Nephron (organoid): ENCODE measurements around the gene SP140L.
"Not testable (repeated sequence)": the region's sequence is repeated elsewhere in the genome, so short reads cannot be mapped to it uniquely, and the experiment has no call there.

Source experiments
- H3K27ac Mint-ChIP-seq, 3 experiments: 2 replicates each; pipeline ENCODE4 v1.8.0; 2020; ENCODE audit warnings: mixed read lengths in 3 of 3, mild to moderate bottlenecking in 2 of 3, moderate library complexity in 1 of 3
- H3K27me3 Mint-ChIP-seq: 2 replicates; pipeline ENCODE4 v1.8.0; 2021; ENCODE audit warnings: low read depth, mild to moderate bottlenecking, moderate library complexity, mixed read lengths
- H3K36me3 Mint-ChIP-seq: 2 replicates; pipeline ENCODE4 v1.8.0; 2020; ENCODE audit warnings: low read depth, mixed read lengths
- H3K4me1 Mint-ChIP-seq: 2 replicates; pipeline ENCODE4 v1.8.0; 2020; ENCODE audit warnings: mixed read lengths
- H3K4me3 Mint-ChIP-seq, 3 experiments: 2 replicates each; pipeline ENCODE4 v1.8.0; 2020; ENCODE audit warnings: mild to moderate bottlenecking in 3 of 3, mixed read lengths in 3 of 3, moderate library complexity in 2 of 3
- H3K9me3 Mint-ChIP-seq: 2 replicates; pipeline ENCODE4 v1.8.0; 2020; ENCODE audit warnings: mixed read lengths
- TF ChIP-seq, protein P1 (sequence below), 3 experiments: fragments of 200-600 bp; sonication (generic); IDR thresholded peaks; one replicate each; pipeline ENCODE4 v1.5.0; 2021; ENCODE audit warnings: antibody characterized with exemption in 3 of 3; ENCODE audit not compliant: unreplicated experiment in 3 of 3

The SP140L gene

DNA sequence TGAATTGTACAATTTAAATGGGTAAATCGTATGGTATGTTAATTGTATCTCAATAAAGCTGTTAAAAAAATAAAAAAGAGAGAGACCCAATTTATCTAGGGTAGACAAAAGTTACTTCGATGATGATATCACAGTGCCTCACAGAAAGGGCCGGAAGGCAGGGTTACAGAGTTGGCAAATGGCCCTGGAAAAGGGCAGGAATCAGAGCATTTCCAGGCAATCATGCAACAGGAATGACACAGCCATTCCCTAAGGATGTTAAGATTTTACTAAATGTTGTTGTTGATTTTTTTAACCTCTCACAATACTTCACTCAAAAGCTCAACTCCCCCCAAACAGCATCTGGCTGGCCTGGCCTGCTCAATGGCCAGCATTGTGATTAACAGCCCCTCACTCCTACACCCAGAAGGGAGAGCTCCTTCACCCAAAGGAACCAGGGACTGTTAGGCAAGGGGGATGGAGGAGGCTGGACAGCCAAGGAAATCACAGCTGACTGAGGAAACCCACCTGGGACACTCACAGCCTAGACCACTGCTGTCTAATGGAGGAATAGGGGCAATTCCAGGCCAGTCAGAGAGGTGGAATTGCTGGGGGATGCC lies 81.3 kb downstream of the SP140L start:
- H3K36me3 Mint-ChIP-seq, result no peaks in the 10 kb centered on the region
- H3K4me3 Mint-ChIP-seq, result peak overlapping the region in 1 of 3 experiments; percentile 11
- H3K4me1 Mint-ChIP-seq, result no peaks in the 10 kb centered on the region
- peaks cover 44% of the 10 kb centered on the region for H3K27me3 Mint-ChIP-seq
- H3K27ac Mint-ChIP-seq, result no peak overlapping the region
- TF ChIP-seq, protein P1, sequence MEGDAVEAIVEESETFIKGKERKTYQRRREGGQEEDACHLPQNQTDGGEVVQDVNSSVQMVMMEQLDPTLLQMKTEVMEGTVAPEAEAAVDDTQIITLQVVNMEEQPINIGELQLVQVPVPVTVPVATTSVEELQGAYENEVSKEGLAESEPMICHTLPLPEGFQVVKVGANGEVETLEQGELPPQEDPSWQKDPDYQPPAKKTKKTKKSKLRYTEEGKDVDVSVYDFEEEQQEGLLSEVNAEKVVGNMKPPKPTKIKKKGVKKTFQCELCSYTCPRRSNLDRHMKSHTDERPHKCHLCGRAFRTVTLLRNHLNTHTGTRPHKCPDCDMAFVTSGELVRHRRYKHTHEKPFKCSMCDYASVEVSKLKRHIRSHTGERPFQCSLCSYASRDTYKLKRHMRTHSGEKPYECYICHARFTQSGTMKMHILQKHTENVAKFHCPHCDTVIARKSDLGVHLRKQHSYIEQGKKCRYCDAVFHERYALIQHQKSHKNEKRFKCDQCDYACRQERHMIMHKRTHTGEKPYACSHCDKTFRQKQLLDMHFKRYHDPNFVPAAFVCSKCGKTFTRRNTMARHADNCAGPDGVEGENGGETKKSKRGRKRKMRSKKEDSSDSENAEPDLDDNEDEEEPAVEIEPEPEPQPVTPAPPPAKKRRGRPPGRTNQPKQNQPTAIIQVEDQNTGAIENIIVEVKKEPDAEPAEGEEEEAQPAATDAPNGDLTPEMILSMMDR (IDR thresholded peaks at IDR 0.05; ENCODE audit: unreplicated experiment in 3 of 3), result no peak
- H3K9me3 Mint-ChIP-seq, result no peaks in the 10 kb centered on the region

DNA sequence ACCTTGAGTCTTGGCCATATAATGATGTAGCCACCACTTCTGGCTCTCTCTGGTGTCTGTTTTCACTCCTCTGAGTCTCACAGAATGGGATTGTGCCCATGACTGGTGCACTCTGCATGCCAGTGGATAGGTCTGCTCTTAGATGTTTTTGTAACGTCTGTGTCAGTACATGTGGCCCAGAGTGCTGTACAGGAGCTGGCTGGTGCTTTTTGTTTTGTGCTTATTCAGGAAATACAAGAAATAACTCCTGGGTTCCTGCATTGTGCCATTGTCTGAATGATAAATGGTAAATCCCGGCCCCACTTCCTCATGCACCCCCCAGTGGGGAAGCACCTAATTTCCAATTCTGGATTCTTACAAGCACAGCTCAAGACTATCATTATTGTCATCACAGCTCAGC lies 82.3 kb downstream of the SP140L start:
- not testable (repeated sequence) for H3K9me3 Mint-ChIP-seq, H3K4me1 Mint-ChIP-seq, H3K4me3 Mint-ChIP-seq, H3K36me3 Mint-ChIP-seq, H3K27ac Mint-ChIP-seq
- peaks cover 41% of the 10 kb centered on the region for H3K27me3 Mint-ChIP-seq

DNA sequence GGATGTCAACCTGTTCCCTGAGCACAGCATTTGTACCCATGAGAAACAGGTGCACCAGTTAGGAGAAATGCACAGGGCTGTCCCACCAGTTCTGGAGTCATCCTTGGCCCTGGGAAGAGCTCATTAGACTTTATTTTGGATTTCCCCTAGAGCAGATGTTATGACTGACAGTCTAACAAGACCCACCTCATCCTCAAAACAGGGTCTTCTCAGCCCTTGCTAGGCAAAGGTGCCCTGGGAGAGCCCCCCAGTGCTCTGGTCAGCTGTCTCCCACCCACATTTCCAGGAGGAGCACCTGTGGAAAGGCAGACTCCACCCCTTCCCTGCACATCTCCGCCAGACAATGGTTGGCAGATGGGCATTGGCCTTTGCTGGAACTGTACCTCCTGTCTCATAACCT lies 83.3 kb downstream of the SP140L start:
- Mint-ChIP-seq H3K9me3 (no peaks in the 10 kb centered on the region), H3K27ac (no peak overlapping the region), H3K4me1 (no peaks in the 10 kb centered on the region), H3K4me3 (peak overlapping the region in 2 of 3 experiments; percentile 92 to 95), H3K27me3 (peaks cover 36% of the 10 kb centered on the region), H3K36me3 (no peaks in the 10 kb centered on the region)
- TF ChIP-seq, protein P1 (IDR thresholded peaks at IDR 0.05; ENCODE audit: unreplicated experiment in 3 of 3), result no peak

DNA sequence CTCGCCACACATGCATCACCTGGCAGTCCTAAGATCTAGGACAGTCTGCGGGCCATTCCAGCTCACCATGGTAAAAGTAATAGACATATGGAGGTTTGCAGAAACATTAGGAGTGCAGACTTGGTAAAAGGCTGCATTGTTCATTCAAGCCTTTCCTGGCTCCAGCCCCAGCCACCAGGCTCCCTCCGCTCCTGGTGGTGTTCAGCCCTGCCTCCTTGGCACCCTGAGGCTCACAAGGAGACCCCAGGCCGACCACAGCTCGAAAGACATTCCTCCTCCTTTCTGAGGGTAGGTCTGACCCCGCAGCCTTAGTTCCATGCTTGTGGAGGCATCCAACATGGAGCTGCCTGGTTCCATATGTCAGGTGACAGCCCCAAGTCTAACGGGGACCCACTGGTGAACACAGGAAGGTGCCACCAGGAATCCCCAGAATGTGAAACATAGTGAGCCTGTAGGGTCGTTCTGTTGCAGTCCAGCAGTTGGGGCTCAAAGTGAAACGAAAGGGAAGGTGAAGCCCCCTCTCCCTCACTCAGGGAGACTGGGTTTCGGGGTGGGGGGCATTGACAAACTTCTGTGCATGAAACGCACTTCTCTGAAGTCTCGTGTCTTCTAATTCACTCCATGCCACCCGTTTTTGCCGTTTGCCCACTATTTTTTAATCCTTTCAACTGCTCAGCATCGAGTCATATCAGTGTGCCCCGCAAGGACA lies 84.0 kb downstream of the SP140L start:
- TF ChIP-seq, protein P1 (IDR thresholded peaks at IDR 0.05; ENCODE audit: unreplicated experiment in 3 of 3), result no peak
- H3K27ac Mint-ChIP-seq, result peak overlapping the region in 2 of 3 experiments; percentile 81
- peaks cover under 1% of the 10 kb centered on the region for H3K4me1 Mint-ChIP-seq
- H3K4me3 Mint-ChIP-seq, result peak overlapping the region; percentile 89 to 95 (median 92)
- peaks cover 36% of the 10 kb centered on the region for H3K27me3 Mint-ChIP-seq
- H3K36me3 Mint-ChIP-seq, result no peaks in the 10 kb centered on the region
- H3K9me3 Mint-ChIP-seq, result no peaks in the 10 kb centered on the region

DNA sequence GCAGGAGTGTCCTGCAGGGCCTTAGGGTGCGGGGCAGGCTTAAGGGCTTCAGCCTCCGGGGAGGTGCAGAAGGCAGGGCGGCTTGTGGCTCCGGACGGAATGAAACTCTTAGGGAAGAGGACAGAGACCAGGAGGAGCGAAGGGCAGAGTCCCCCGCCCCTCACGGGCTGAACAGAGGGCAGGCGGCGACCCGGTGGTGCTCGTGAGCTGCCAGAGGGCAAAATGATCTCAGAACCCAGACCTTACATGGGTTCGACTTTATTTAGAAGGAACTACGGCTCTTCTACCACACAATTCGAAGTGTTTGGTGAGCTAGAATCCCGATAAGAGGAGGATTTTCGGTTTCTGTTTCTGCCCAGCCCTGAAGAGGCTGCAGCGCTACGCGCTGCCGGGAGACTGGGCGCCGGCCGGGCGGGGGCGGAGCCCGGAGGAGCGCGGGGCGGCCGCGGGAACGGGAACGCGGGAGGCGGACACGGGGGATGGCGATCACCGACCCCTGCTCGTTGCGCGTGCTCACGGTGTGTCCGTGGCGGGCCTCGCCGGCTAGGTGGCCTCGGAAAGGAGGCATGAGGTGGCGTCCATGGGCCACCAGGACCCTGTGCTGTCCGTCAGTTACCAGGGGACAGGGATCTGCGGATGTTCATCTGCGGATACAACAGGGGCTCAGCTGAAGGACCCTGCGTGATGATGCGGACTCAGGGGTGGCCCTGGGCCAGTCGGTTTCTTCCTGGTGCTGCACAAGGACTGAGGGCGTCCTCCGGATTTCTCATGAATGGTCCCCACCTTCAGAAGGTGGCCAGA lies 84.8 kb downstream of the SP140L start:
- Mint-ChIP-seq H3K4me3 (peak overlapping the region; percentile 89 to 95 (median 92)), H3K27ac (peak overlapping the region in 2 of 3 experiments; percentile 81), H3K36me3 (no peaks in the 10 kb centered on the region), H3K27me3 (peaks cover 36% of the 10 kb centered on the region), H3K9me3 (no peaks in the 10 kb centered on the region), H3K4me1 (peaks cover 8% of the 10 kb centered on the region)
- TF ChIP-seq, protein P1 (IDR thresholded peaks at IDR 0.05; ENCODE audit: unreplicated experiment in 3 of 3), result no peak

DNA sequence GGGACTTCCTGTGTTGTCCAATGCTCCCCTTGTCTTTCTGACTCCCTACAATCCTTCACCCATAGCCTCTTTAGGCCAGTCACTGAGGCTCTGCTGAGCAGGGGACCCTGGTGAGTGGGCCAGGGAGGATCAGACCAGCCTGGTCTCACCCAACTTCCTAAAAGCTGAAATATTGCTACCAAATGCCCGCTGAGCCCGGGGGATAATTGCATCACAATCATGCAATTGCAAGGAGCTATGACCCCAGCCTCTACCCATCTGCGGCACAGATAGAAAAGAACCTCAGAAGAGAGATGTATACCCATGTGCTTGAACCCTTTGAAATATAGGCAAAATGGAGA lies 85.3 kb downstream of the SP140L start:
- TF ChIP-seq, protein P1 (IDR thresholded peaks at IDR 0.05; ENCODE audit: unreplicated experiment in 3 of 3), result no peak
- Mint-ChIP-seq H3K4me1 (peaks cover 10% of the 10 kb centered on the region), H3K4me3 (peak overlapping the region; percentile 89 to 95 (median 92)), H3K9me3 (no peaks in the 10 kb centered on the region), H3K27me3 (peaks cover 36% of the 10 kb centered on the region), H3K27ac (no peak overlapping the region), H3K36me3 (no peaks in the 10 kb centered on the region)
